ENCODE data around the gene HAGHL. TPM values are rescaled to one million over a fixed set of nuclear protein-coding genes. Genes with fewer than 3 reads are reported as not detected.

HAGHL gene
- total RNA-seq, 1 donor = 10.6 TPM

GRCh38 chr16:761625-762513 lies 35.0 kb downstream of the HAGHL start:
- no peak for DNase-seq (ENCODE audit: low read depth)
- H3K4me3 ChIP-seq (ENCODE audit: low read depth, low read length) = no peak overlapping the region
- TF ChIP-seq, protein P1, sequence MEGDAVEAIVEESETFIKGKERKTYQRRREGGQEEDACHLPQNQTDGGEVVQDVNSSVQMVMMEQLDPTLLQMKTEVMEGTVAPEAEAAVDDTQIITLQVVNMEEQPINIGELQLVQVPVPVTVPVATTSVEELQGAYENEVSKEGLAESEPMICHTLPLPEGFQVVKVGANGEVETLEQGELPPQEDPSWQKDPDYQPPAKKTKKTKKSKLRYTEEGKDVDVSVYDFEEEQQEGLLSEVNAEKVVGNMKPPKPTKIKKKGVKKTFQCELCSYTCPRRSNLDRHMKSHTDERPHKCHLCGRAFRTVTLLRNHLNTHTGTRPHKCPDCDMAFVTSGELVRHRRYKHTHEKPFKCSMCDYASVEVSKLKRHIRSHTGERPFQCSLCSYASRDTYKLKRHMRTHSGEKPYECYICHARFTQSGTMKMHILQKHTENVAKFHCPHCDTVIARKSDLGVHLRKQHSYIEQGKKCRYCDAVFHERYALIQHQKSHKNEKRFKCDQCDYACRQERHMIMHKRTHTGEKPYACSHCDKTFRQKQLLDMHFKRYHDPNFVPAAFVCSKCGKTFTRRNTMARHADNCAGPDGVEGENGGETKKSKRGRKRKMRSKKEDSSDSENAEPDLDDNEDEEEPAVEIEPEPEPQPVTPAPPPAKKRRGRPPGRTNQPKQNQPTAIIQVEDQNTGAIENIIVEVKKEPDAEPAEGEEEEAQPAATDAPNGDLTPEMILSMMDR (IDR thresholded peaks at IDR 0.05; ENCODE audit: insufficient read depth, low read length) = no peak

- DNase-seq (ENCODE audit: low read depth) = no peak
- H3K4me3 ChIP-seq (ENCODE audit: low read depth, low read length) = no peak overlapping the region
- TF ChIP-seq, protein P1 (IDR thresholded peaks at IDR 0.05; ENCODE audit: insufficient read depth, low read length) = no peak
Observed at GRCh38 chr16:762595-763268, 35.8 kb downstream of the HAGHL start.

GRCh38 chr16:763369-764183 lies 36.7 kb downstream of the HAGHL start:
- TF ChIP-seq, protein P1 (IDR thresholded peaks at IDR 0.05; ENCODE audit: insufficient read depth, low read length) = no peak
- no peak for DNase-seq (ENCODE audit: low read depth)
- no peak overlapping the region for H3K4me3 ChIP-seq (ENCODE audit: low read depth, low read length)

GRCh38 chr16:764184-764750 lies 37.4 kb downstream of the HAGHL start:
- H3K4me3 ChIP-seq (ENCODE audit: low read depth, low read length) = no peak overlapping the region
- TF ChIP-seq, protein P1 (IDR thresholded peaks at IDR 0.05; ENCODE audit: insufficient read depth, low read length) = peak; percentile 6
- DNase-seq (ENCODE audit: low read depth) = no peak

DNA sequence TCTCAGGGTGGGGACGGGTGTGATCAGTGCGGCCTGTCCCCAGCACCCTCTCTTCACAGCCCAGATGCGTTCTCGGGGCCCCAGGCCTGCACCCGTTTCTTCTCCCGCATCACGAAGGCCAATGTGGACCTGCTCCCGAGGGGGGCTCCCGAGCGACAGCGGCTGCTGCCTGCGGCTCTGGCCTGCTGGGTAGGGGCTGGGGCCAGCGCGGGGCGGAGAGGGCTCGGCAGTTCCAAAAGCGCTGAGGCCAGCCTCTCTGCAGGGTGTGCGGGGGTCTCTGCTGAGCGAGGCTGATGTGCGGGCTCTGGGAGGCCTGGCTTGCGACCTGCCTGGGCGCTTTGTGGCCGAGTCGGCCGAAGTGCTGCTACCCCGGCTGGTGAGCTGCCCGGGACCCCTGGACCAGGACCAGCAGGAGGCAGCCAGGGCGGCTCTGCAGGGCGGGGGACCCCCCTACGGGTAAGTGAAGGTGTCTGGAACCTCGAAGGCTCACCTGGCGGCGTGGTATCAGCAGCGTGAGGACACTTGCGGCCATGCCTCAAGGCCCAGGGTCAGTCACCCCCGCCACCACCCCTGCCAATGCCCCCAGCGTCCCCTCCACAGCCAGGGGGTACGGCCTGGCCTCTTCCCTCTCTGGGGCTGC lies 38.1 kb downstream of the HAGHL start:
- DNase-seq (ENCODE audit: low read depth) = no peak
- TF ChIP-seq, protein P1 (IDR thresholded peaks at IDR 0.05; ENCODE audit: insufficient read depth, low read length) = no peak

GRCh38 chr16:765488-765865 lies 38.6 kb downstream of the HAGHL start:
- TF ChIP-seq, protein P1 (IDR thresholded peaks at IDR 0.05; ENCODE audit: insufficient read depth, low read length) = no peak
- no peak overlapping the region for H3K4me3 ChIP-seq (ENCODE audit: low read depth, low read length)
- no peak for DNase-seq (ENCODE audit: low read depth)

More for the DNA sequence above, 38.1 kb downstream of the HAGHL start:
- H3K4me3 ChIP-seq (ENCODE audit: low read depth, low read length) = no peak overlapping the region

Data from fibroblast of the aortic adventitia (primary cell).